ENCODE data around the gene SYNPR. TPM values are rescaled to one million over a fixed set of nuclear protein-coding genes. Genes with fewer than 3 reads are reported as not detected.

Gene SYNPR
- total RNA-seq, 1 donor from 2014 or later: not detected

GRCh38 chr3:63471781-63472180 lies 193.7 kb downstream of the SYNPR start:
- no peak for DNase-seq (ENCODE audit: low spot score)

- no peak for DNase-seq (ENCODE audit: low spot score)
These were observed 195.6 kb downstream of the SYNPR start for GRCh38 chr3:63473641-63474166.

GRCh38 chr3:63474828-63475518 lies 196.9 kb downstream of the SYNPR start:
- no peak for DNase-seq (ENCODE audit: low spot score)

- no peak for DNase-seq (ENCODE audit: low spot score)
These were observed 199.5 kb downstream of the SYNPR start for GRCh38 chr3:63477494-63478129.

GRCh38 chr3:63478990-63479660 lies 201.0 kb downstream of the SYNPR start:
- DNase-seq (ENCODE audit: low spot score): no peak

- no peak for DNase-seq (ENCODE audit: low spot score)
These were observed 201.5 kb downstream of the SYNPR start for GRCh38 chr3:63479661-63480035.

GRCh38 chr3:63481627-63482026 lies 203.5 kb downstream of the SYNPR start:
- no peak for DNase-seq (ENCODE audit: low spot score)

- no peak for DNase-seq (ENCODE audit: low spot score)
These were observed 204.2 kb downstream of the SYNPR start for GRCh38 chr3:63482341-63482740.

- DNase-seq (ENCODE audit: low spot score): no peak
These were observed 214.4 kb downstream of the SYNPR start for GRCh38 chr3:63492464-63492863.

- DNase-seq (ENCODE audit: low spot score): no peak
These were observed 215.0 kb downstream of the SYNPR start for GRCh38 chr3:63493101-63493500.

- no peak for DNase-seq (ENCODE audit: low spot score)
These were observed 216.5 kb downstream of the SYNPR start for GRCh38 chr3:63494646-63495045.

- DNase-seq (ENCODE audit: low spot score): no peak
These were observed 219.5 kb downstream of the SYNPR start for GRCh38 chr3:63497641-63498040.

- DNase-seq (ENCODE audit: low spot score): no peak
These were observed 222.1 kb downstream of the SYNPR start for GRCh38 chr3:63500196-63500595.

- no peak for DNase-seq (ENCODE audit: low spot score)
These were observed 230.2 kb downstream of the SYNPR start for GRCh38 chr3:63508305-63508704.

- no peak for DNase-seq (ENCODE audit: low spot score)
These were observed 230.7 kb downstream of the SYNPR start for GRCh38 chr3:63508771-63509170.

GRCh38 chr3:63513791-63514190 lies 235.7 kb downstream of the SYNPR start:
- no peak for DNase-seq (ENCODE audit: low spot score)

- DNase-seq (ENCODE audit: low spot score): no peak
These were observed 236.6 kb downstream of the SYNPR start for GRCh38 chr3:63514678-63515077.

GRCh38 chr3:63519426-63519825 lies 241.3 kb downstream of the SYNPR start:
- no peak for DNase-seq (ENCODE audit: low spot score)

GRCh38 chr3:63521657-63522056 lies 243.5 kb downstream of the SYNPR start:
- DNase-seq (ENCODE audit: low spot score): no peak

GRCh38 chr3:63523100-63523499 lies 245.0 kb downstream of the SYNPR start:
- DNase-seq (ENCODE audit: low spot score): no peak

GRCh38 chr3:63528325-63529000 lies 250.4 kb downstream of the SYNPR start:
- no peak for DNase-seq (ENCODE audit: low spot score)

GRCh38 chr3:63532521-63532920 lies 254.4 kb downstream of the SYNPR start:
- DNase-seq (ENCODE audit: low spot score): no peak
